Inflammatory macrophage treated with lipopolysaccharide for 1 hour (primary cell): ENCODE results near the gene FH.

Experiments used
- DNase-seq, 2 donors: peaks; one replicate each; pipeline ENCODE4 v3.0.0-alpha.2; 2020 to 2022

FH gene

DNA sequence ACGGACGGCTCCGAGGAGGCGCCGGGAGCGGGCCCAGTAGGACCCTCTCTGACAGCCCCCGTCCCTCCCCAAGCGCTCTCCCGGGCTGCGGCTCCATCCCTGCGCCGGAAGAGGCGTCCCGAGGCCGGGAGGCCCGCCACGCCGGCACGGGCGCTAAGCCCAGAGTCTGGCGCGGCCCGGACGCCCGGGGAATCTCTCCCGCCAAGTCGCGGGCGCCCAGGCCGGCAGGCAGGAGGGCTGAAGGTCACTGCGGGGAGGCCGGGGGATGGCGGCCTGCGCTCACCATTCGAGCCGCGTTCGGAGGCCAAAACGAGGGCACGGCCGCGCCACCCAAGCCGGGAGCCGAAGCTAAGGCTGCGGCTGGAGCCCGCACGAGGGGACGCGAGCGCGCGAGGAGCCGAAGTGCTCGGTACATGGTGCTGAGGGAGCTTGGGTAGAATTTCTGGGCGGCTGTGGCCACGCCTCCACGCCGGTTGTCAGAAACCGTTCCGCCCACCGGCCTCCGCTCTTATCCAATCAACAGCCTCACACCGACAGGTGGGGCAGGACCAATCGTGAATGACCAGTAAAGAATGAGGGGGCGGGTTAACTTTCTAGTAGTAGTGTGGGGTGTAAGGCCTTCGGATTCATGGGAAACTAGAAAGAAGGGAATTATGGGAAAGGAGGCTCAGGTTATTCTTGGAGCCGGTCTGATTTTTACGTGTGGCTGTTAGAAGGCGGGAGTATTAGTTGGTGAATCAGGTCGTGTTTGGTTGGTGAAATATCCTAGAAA is at the start of gene FH:
FH (minus strand) TSS at position 448 of the 772 bp plus-strand sequence; CDS start at position 415, 33 bp downstream.
- DNase-seq = peak; percentile 98 to 99

DNA sequence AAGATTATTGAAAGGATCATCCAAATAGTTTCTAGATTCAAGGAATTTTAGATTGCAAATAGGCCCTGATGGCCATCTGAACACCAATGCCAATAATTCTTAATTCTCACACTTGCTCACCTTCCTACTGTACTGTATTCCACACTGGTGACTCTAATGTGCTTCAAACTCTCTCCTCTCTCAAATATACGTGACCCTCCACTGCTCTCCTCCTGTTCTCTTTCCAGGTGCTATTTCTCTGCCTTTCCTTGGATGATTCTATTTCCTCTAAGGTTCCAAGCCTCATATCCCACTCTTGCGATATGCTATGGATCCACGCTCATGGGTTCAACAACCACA is 41.3 kb upstream of the FH start:
- DNase-seq = no peak

DNA sequence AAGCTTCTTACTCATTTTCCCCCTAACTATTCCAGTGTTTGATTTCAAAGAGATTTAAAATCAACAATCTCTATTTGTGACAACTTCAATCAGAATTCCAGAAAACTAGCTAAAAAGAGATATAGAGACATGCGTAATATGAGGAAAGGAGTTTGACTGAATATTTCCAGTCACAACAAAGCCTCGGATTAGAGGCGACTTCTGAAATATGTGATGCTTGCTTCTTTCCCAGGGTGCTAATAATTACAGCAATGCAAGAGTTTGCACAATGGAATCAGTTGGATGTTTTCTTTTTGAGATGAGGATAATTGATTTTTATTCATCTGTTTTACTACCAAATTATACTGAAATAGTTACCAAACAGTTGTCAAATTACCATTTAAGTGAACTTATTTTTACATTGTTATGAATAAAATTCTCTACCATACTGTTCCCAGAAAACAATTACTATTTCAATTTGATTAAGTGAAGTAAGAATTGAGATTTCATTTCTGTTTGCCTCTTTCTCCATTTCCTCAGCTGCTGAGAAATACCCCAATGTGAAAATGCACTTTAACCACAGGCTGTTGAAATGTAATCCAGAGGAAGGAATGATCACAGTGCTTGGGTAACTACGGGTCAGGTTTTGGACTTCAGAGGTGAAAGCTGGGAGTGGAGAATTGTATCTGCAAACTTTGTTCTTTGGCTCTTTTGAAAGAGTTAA is 40.7 kb upstream of the FH start:
- peak; percentile 81 to 83 for DNase-seq

- DNase-seq = no peak
Measured at GRCh38 chr1:241557551-241558193, 38.1 kb upstream of the FH start.

GRCh38 chr1:241557031-241557430 is 37.5 kb upstream of the FH start:
- no peak for DNase-seq

- no peak for DNase-seq
Measured at GRCh38 chr1:241555526-241555925, 36.0 kb upstream of the FH start.

GRCh38 chr1:241553886-241554592 is 34.5 kb upstream of the FH start:
- DNase-seq = no peak

DNA sequence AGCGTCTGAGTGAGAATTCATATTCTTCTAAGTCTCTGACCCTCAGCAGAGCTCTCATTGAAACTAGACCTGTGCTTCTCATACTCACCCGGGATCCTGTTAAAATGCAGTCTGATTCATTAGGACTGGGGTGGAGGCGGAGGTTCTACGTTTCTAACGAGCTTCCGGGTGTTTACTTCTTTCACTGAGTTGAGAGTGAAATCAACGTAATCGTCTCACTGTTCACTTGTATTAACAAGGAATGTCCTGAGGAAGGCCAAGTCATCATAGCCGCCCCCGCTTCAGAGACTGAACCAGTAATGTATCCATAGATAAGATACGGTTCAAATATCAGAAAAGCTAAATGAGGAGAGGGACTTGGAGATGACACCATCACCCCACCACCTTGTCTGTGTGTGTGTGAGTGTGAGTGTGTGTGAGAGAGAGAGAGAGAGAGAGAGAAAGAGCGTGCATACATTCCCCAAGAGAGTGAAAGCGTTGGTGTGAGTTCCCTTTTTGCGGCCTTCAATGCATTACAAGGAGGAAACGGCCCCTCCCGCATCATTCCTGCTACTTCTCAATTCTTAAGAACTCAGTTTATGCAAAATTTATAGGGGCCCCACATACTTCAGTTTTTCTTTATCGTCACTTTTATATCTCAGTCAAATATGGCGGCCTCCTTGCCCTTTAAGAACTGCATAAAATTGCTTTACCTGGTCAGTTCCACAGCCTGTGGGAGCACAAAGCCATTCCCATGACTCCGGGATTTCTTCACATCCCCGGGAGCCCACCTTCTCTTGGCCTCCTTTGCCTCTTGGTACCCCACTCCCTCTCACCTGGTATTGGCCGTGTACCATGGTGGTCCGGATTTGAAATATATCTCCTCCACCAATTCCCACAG is 32.4 kb upstream of the FH start:
- DNase-seq = peak; percentile 93

- no peak for DNase-seq
Measured at GRCh38 chr1:241550318-241550717, 30.8 kb upstream of the FH start.

GRCh38 chr1:241548008-241548407 is 28.5 kb upstream of the FH start:
- no peak for DNase-seq

DNA sequence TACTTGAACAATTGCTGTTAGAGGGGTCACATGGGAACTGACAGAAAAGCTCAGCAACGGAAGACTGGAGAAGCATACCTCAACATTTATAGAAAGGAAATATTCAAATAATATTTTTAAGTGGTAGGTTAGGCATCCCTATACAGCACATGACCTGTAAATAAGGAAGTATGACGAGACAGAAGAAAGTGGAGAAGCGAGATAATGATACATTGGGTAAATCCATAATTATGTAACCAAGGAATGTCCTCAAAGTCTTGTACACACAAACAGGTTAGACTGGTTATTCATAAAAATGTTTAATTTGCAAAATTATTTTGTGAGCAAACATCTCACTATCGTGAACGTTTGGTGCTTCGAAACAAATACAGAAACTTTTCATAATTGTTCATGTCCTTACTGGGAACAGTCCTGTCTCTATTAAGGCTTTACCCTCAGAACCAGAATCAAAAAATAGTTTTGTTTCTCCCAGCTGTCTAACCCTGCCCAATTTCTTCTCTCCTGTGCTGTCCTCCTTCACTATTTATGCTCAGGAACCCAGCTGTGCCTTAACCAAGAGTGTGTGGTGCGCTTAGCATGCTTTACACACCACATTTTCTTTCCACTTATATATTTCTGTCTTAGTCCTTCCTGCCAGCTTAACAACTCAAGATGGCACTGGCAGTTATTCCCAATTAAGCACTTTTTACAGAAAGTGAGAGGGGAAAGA is 22.8 kb upstream of the FH start:
- peak; percentile 95 to 98 for DNase-seq

DNA sequence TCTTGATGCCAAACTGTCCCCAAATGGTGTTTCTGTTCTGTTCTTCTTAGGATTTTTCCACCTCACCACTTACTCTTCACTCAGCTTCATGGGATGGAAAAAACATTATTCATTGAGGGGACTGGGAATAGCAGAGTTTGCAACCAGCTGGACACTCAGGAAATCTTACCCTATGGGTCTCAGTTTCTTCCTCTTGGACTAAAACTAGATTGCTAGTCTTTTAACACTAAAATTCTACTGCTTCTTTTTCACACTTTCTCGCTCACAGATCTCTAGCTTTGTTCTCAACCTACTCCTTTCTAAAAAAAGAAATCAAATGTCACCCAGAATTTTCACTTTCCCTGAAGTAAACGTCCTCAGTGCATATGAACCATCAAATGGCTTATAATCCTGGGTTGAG is 17.4 kb upstream of the FH start:
- DNase-seq = no peak

DNA sequence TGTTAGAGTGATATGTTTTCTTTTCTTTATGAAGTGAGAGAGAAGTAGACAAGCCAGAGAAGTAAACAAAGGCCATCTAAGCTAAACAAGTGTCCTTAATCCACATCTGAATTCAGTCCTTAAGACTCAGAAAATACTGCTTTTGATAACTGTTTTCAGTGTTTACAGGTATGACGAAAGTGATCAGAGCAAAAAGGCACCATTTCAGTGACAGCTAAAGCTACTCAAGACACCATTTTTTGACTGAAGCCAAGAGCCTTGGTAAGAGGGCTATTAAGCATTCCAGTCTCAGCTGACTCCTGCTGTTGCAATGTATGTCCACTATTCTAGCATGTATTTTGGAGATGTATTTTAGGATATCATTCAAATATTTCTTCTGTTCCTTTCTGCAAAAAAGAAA is 16.7 kb upstream of the FH start:
- DNase-seq = no peak

GRCh38 chr1:241533326-241534115 is 14.0 kb upstream of the FH start:
- peak; percentile 84 to 88 for DNase-seq

- peak; percentile 59 to 60 for DNase-seq
Measured at GRCh38 chr1:241532864-241533263, 13.3 kb upstream of the FH start.

DNA sequence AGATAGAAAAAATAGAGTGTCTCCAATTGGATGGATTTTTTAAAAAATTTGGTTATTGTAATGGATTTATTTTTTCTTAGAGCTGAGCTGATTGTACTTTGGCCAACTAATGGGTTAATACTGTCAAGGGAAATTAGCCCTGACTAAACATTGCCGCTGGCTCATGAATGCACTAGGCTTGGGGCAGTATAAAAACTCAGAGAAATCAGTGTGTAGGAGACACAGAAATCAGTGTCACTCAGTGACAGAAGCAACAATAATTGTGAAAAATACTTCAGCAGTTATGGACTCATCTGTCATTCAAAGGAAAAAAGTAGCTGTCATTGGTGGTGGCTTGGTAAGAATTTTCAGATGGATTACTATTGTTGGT is 12.6 kb upstream of the FH start, which contains the start of gene KMO:
KMO (plus strand) TSS at position 217 of the 370 bp plus-strand sequence; CDS start at position 284, 67 bp downstream.
- peak; percentile 84 to 85 for DNase-seq

DNA sequence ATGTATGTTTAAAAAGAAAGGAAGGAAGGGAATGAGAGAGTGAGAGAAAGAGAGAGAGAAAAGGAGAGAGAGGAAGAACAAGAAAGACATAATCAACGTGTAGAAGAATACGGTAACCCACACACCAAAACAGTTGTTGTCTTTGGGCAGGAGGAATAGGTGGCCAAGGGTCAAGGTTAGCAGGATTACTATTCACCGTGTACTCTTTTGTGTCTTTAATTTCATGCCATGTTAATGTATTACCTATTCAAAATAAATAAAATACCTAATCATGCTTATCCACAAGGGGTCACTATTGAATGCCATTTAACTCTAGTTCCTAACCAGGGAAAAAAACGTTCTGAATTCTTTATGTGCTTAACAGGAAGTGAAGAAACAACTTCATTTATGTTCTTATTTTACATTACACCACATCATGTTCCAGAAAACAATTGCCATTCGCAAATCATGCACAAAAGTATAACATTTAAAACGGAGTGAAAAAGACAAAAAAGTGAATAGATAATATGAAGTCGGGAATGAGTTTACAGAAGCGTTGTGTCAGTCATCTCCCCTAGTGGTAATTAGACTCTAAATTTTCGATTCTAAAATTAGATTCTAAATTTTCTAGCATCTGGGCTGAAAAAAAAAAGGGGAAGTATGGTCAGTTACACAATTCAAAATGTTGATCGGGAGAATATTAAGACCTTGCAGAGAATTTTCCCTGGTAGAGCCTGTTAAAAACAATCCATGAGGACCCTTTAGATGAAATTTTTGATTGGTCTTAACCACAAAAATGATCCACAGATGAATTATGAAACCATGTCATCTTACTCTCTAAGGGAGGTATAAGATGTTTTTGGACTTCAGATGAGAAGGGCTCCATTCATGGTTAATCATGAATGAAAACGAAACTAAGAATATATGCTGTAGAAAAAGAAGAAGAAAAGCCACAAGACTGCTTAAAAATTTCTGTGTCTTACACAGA is 11.9 kb upstream of the FH start:
- peak; percentile 88 to 92 for DNase-seq

- no peak for DNase-seq
Measured at GRCh38 chr1:241527146-241527545, 7.6 kb upstream of the FH start.

- DNase-seq = no peak
Measured at GRCh38 chr1:241525026-241525425, 5.5 kb upstream of the FH start.
